ENCODE measurements around the gene UTF1.

DNA sequence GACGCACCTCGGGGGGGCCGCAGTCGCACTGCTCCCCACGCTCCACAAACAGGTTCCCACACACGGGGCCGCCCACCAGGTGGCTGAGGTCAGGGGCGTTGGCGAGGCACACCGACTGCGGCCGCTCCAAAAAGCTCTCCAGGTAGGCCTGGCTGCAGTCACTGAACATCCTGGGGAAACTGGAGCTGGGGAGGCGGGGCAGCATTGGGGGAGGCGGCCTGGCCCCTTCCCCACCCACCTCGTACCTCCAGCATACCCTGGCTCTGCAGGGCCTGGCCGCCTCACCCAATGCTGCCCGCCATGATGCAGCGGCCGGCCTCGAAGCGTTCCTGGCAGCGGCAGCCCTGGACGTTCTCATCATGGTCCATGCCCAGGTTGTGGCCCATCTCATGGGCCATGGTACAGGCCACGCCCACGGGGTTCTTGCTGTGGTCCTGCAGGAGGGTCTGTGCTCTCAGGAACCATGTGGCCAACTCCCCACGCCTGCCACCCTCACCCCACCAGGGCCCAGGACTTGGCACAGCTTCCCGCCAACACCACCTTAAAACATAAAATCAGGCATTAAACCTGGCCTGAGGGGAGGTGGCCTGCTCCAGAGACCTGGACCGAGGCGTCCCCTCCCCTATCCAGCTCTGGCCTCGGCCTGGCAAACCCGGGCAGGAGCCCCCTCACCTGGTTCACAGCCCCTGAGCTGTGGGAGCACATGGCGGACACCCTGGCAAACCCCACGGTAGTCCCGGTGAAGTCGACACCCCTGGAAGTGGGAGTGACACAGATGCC is 41.7 kb downstream of the UTF1 start:
- TF ChIP-seq POLR2AphosphoS5 (IDR thresholded peaks at IDR 0.05; ENCODE audit: low read depth, low read length) (no peak), NANOG (IDR thresholded peaks at IDR 0.05; ENCODE audit: insufficient read depth, low read depth, low read length, poor library complexity, severe bottlenecking) (no peak), EGR1 (IDR thresholded peaks at IDR 0.05; ENCODE audit: borderline replicate concordance, low read depth, low read length) (no peak), KDM4A (IDR thresholded peaks at IDR 0.05; ENCODE audit: low read depth, low read length, severe bottlenecking) (no peak), KDM1A (IDR thresholded peaks at IDR 0.05; ENCODE audit: borderline replicate concordance, low read length) (no peak), RFX5 (IDR thresholded peaks at IDR 0.05; ENCODE audit: borderline replicate concordance, low read depth, low read length) (no peak), RAD21 (IDR thresholded peaks at IDR 0.05 in 1 of 2, conservative IDR thresholded peaks at IDR 0.05 in 1 of 2; ENCODE audit: low read depth in 2 of 2, low read length in 2 of 2) (no peak), CREB1 (IDR thresholded peaks at IDR 0.05) (no peak), CEBPB (IDR thresholded peaks at IDR 0.05; ENCODE audit: low read depth, low read length) (no peak), RNF2 (IDR thresholded peaks at IDR 0.05; ENCODE audit: borderline replicate concordance, low read depth, low read length, missing control alignments, poor library complexity, severe bottlenecking) (no peak), EP300 (IDR thresholded peaks at IDR 0.05; ENCODE audit: borderline replicate concordance in 1 of 2, low read depth in 2 of 2, low read length in 2 of 2) (no peak)
- TF ChIP-seq, protein P1, sequence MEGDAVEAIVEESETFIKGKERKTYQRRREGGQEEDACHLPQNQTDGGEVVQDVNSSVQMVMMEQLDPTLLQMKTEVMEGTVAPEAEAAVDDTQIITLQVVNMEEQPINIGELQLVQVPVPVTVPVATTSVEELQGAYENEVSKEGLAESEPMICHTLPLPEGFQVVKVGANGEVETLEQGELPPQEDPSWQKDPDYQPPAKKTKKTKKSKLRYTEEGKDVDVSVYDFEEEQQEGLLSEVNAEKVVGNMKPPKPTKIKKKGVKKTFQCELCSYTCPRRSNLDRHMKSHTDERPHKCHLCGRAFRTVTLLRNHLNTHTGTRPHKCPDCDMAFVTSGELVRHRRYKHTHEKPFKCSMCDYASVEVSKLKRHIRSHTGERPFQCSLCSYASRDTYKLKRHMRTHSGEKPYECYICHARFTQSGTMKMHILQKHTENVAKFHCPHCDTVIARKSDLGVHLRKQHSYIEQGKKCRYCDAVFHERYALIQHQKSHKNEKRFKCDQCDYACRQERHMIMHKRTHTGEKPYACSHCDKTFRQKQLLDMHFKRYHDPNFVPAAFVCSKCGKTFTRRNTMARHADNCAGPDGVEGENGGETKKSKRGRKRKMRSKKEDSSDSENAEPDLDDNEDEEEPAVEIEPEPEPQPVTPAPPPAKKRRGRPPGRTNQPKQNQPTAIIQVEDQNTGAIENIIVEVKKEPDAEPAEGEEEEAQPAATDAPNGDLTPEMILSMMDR (IDR thresholded peaks at IDR 0.05; ENCODE audit: control extremely low read depth in 1 of 3, insufficient read depth in 1 of 3, low read depth in 1 of 3, low read length in 3 of 3) = no peak
- TF ChIP-seq, protein P2, sequence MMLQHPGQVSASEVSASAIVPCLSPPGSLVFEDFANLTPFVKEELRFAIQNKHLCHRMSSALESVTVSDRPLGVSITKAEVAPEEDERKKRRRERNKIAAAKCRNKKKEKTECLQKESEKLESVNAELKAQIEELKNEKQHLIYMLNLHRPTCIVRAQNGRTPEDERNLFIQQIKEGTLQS (IDR thresholded peaks at IDR 0.05; ENCODE audit: insufficient read depth, low read depth, low read length) = no peak
